Kidney (tissue), 14 donors: ENCODE data around the gene C6orf89. TPM values are rescaled to one million over a fixed set of nuclear protein-coding genes. Genes with fewer than 3 reads are reported as not detected.

ENCODE experiments used
- DNase-seq, 5 donors: peaks; one replicate each; pipeline ENCODE4 v3.0.0-alpha.2; 2013 to 2020
- FAIRE-seq: peaks from 2 replicates; lab custom pipeline; 2012; peaks lifted over from hg19 to GRCh38; lab: Jason Lieb, UNC
- H3K27ac ChIP-seq, 2 donors: one replicate each; pipeline ENCODE4 v1.7.0; 2013; ENCODE audit warnings: low read depth in 2 of 2, low read length in 2 of 2, inconsistent platforms in 1 of 2
- H3K27me3 ChIP-seq: one replicate; pipeline ENCODE4 v1.7.1; 2013; ENCODE audit warnings: low read length, inconsistent platforms; ENCODE audit not compliant: control insufficient read depth, insufficient read depth
- H3K36me3 ChIP-seq, 3 donors: one replicate each; pipeline versions ENCODE4 v1.7.0 to v1.7.1; 2013; ENCODE audit warnings: low read length in 3 of 3, control low read depth in 1 of 3, inconsistent platforms in 1 of 3; ENCODE audit not compliant: insufficient read depth in 3 of 3, control insufficient read depth in 2 of 3
- H3K4me1 ChIP-seq, 3 donors: one replicate each; pipeline versions ENCODE4 v1.7.0 to v1.7.1; 2013; ENCODE audit warnings: low read length in 3 of 3, inconsistent platforms in 1 of 3, low read depth in 1 of 3; ENCODE audit not compliant: control insufficient read depth in 2 of 3, insufficient read depth in 2 of 3
- H3K4me3 ChIP-seq, 3 donors: one replicate each; pipeline versions ENCODE4 v1.7.0 to v1.8.1; 2013; ENCODE audit warnings: low read length in 3 of 3, control low read depth in 1 of 3, inconsistent platforms in 1 of 3
- H3K9ac ChIP-seq, 3 donors: one replicate each; pipeline versions ENCODE4 v1.7.0 to v1.7.1; 2013; ENCODE audit warnings: low read length in 3 of 3, control low read depth in 1 of 3, inconsistent platforms in 1 of 3
- H3K9me3 ChIP-seq, 3 donors: one replicate each; pipeline versions ENCODE4 v1.7.0 to v1.7.1; 2013; ENCODE audit warnings: low read length in 3 of 3, control low read depth in 1 of 3, inconsistent platforms in 1 of 3; ENCODE audit not compliant: control insufficient read depth in 2 of 3, insufficient read depth in 1 of 3
- CTCF ChIP-seq: IDR thresholded peaks from 3 replicates; pipeline ENCODE4 v1.5.1; 2012; ENCODE audit warnings: mild to moderate bottlenecking, moderate library complexity, borderline replicate concordance; ENCODE audit not compliant: insufficient read depth; ENCODE audit errors: extremely low read depth
- intact Hi-C: fragments of 100-400 bp; cut with DNase I; formaldehyde crosslinking; loops from one replicate; pipeline ENCODE4 v1.11.1; 2022
- polyA plus RNA-seq: library from polyadenylated mRNA; stranded (reverse); fragments of 350-450 nt; fragmentation: Illumina TruSeq; extraction: RNeasy Lipid Tissue Mini Kit (QIAGEN cat#74804); gene quantifications from one replicate; pipeline ENCODE4 v1.2.3, GENCODE V29; 2014; ENCODE audit warnings: low read depth, low replicate concordance; ENCODE audit not compliant: insufficient read depth
- total RNA-seq: library from RNA; stranded (reverse); fragmentation: NEBNext Ultra II Directional; extraction: Animal tissue kit (Norgen Biotek cat#: 25700); gene quantifications from one replicate; pipeline ENCODE4 v1.2.1, GENCODE V29; 2021
- donor health status: control.
- donor health status: control.
- donor health status: control.
- donor health status: control.
- donor health status: control.
- donor health status: DM: yes; HTN: yes; CAD: no.
- donor health status: Normal renal cell carcinoma (clear cell type).

Gene C6orf89
- total and polyA plus RNA-seq, 2 donors from 2014 or later, result 25.7 to 72.4 TPM

GRCh38 chr6:36850021-36850420 lies 35.7 kb upstream of the C6orf89 start:
- no peak for TF ChIP-seq CTCF
- intact Hi-C loops, result no loop called here

DNA sequence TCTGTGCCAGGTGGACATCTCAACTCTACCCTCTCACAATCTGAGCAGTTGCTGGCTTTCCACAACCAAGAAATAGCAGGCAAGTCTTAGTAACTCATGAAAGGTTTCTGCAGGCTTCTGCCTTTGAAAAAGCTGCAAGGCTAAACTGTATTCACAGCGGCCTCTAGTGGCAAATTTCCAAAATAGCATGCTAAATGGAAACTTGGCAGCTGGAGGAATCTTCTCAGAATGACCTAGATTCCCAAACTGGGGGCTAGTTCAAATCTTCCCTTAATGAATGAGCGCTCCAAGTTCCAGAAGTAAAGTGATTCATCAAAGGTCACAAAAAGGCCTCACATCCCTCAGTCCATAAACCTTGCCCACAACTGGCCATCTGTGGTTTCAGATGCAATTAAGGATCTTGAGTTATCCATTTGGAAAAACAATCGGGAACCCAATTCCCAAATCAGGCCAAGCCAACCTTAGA lies 34.6 kb upstream of the C6orf89 start:
- Histone ChIP-seq H3K9me3 (no peaks in the 10 kb centered on the region), H3K4me3 (no peak overlapping the region), H3K4me1 (peaks cover 0 to 9% (median 5%) of the 10 kb centered on the region in 3 donors), H3K27me3 (no peaks in the 10 kb centered on the region), H3K9ac (no peak overlapping the region), H3K36me3 (no peaks in the 10 kb centered on the region), H3K27ac (no peak overlapping the region)
- peak; percentile 85 for TF ChIP-seq CTCF
- DNase-seq (peak in 4 of 5 donors; percentile 68 to 91 (median 78)), FAIRE-seq (no peak)
- intact Hi-C loops, result no loop called here

More at GRCh38 chr6:36850021-36850420, 35.7 kb upstream of the C6orf89 start:
- no peak for FAIRE-seq
- Histone ChIP-seq H3K9me3 (no peaks in the 10 kb centered on the region), H3K27ac (no peak overlapping the region), H3K9ac (no peak overlapping the region), H3K4me3 (no peak overlapping the region), H3K4me1 (peaks cover 0 to 9% (median 5%) of the 10 kb centered on the region in 3 donors), H3K36me3 (no peaks in the 10 kb centered on the region), H3K27me3 (no peaks in the 10 kb centered on the region)
- DNase-seq, result no peak

- no peaks in the 10 kb centered on the region for H3K9me3 ChIP-seq
- no peaks in the 10 kb centered on the region for H3K27me3 ChIP-seq
- no peak for FAIRE-seq
- H3K4me3 ChIP-seq, result no peak overlapping the region
- no peak for DNase-seq
- H3K9ac ChIP-seq, result no peak overlapping the region
- no peak for TF ChIP-seq CTCF
- H3K4me1 ChIP-seq, result peaks cover 0 to 9% (median 5%) of the 10 kb centered on the region in 3 donors
- no peak overlapping the region for H3K27ac ChIP-seq
- intact Hi-C loops, result no loop called here
- H3K36me3 ChIP-seq, result no peaks in the 10 kb centered on the region
These were observed 34.1 kb upstream of the C6orf89 start for GRCh38 chr6:36851626-36852025.
